ENCODE measurements around the gene LIMS2.

Gene LIMS2

GRCh38 chr2:127700527-127701192 is 25.3 kb upstream of the LIMS2 start:
- peak; percentile 12 for TF ChIP-seq CTCF (IDR thresholded peaks at IDR 0.05; ENCODE audit: low read depth, low read length, missing control alignments)
- peak; percentile 92 for DNase-seq (ENCODE audit: low read depth)
- H3K4me3 ChIP-seq (ENCODE audit: low read depth, low read length) = peak overlapping the region; percentile 60

- no peak for DNase-seq (ENCODE audit: low read depth)
- H3K4me3 ChIP-seq (ENCODE audit: low read depth, low read length) = no peak overlapping the region
- TF ChIP-seq CTCF (IDR thresholded peaks at IDR 0.05; ENCODE audit: low read depth, low read length, missing control alignments) = no peak
Measured at GRCh38 chr2:127698553-127699355, 23.4 kb upstream of the LIMS2 start.

- TF ChIP-seq CTCF (IDR thresholded peaks at IDR 0.05; ENCODE audit: low read depth, low read length, missing control alignments) = no peak
- DNase-seq (ENCODE audit: low read depth) = no peak
Measured at GRCh38 chr2:127697482-127698180, 22.3 kb upstream of the LIMS2 start.

GRCh38 chr2:127695491-127696472 is 20.5 kb upstream of the LIMS2 start:
- TF ChIP-seq CTCF (IDR thresholded peaks at IDR 0.05; ENCODE audit: low read depth, low read length, missing control alignments) = no peak
- H3K4me3 ChIP-seq (ENCODE audit: low read depth, low read length) = no peak overlapping the region
- no peak for DNase-seq (ENCODE audit: low read depth)

More at GRCh38 chr2:127697482-127698180, 22.3 kb upstream of the LIMS2 start:
- no peak overlapping the region for H3K4me3 ChIP-seq (ENCODE audit: low read depth, low read length)

- H3K4me3 ChIP-seq (ENCODE audit: low read depth, low read length) = no peak overlapping the region
- no peak for TF ChIP-seq CTCF (IDR thresholded peaks at IDR 0.05; ENCODE audit: low read depth, low read length, missing control alignments)
- DNase-seq (ENCODE audit: low read depth) = no peak
Measured at GRCh38 chr2:127694986-127695385, 19.7 kb upstream of the LIMS2 start.

- no peak for DNase-seq (ENCODE audit: low read depth)
- H3K4me3 ChIP-seq (ENCODE audit: low read depth, low read length) = no peak overlapping the region
- TF ChIP-seq CTCF (IDR thresholded peaks at IDR 0.05; ENCODE audit: low read depth, low read length, missing control alignments) = no peak
Measured at GRCh38 chr2:127690696-127691095, 15.4 kb upstream of the LIMS2 start.
